GM18861 (cell line): ENCODE results near the gene FBXW7.

Experiments
- ATAC-seq: cut with Tn5 transposase; IDR thresholded peaks from one replicate; pipeline ENCODE4 v1.9.1; 2021; ENCODE audit not compliant: unreplicated experiment

FBXW7 gene

GRCh38 chr4:152431291-152431690 is 104.6 kb downstream of the FBXW7 start:
- ATAC-seq, result no peak

GRCh38 chr4:152430507-152430906 is 105.4 kb downstream of the FBXW7 start:
- no peak for ATAC-seq

GRCh38 chr4:152427981-152428380 is 107.9 kb downstream of the FBXW7 start:
- ATAC-seq, result no peak

- no peak for ATAC-seq
These were observed 110.9 kb downstream of the FBXW7 start for GRCh38 chr4:152424977-152425376.

- ATAC-seq, result no peak
These were observed 111.5 kb downstream of the FBXW7 start for GRCh38 chr4:152424396-152424795.

GRCh38 chr4:152422817-152423320 is 113.0 kb downstream of the FBXW7 start:
- no peak for ATAC-seq

- no peak for ATAC-seq
These were observed 114.3 kb downstream of the FBXW7 start for GRCh38 chr4:152421576-152421975.

GRCh38 chr4:152419809-152420208 is 116.1 kb downstream of the FBXW7 start:
- no peak for ATAC-seq

GRCh38 chr4:152417673-152418072 is 118.2 kb downstream of the FBXW7 start:
- no peak for ATAC-seq

- ATAC-seq, result no peak
These were observed 119.9 kb downstream of the FBXW7 start for GRCh38 chr4:152415980-152416379.

- ATAC-seq, result peak; percentile 65
These were observed 127.2 kb downstream of the FBXW7 start for GRCh38 chr4:152408514-152409327.

- ATAC-seq, result no peak
These were observed 134.5 kb downstream of the FBXW7 start for GRCh38 chr4:152401424-152401823.

- ATAC-seq, result peak; percentile 69
These were observed 136.6 kb downstream of the FBXW7 start for GRCh38 chr4:152399246-152399645.

GRCh38 chr4:152398060-152398459 is 137.8 kb downstream of the FBXW7 start:
- no peak for ATAC-seq

- ATAC-seq, result no peak
These were observed 141.1 kb downstream of the FBXW7 start for GRCh38 chr4:152394791-152395190.

GRCh38 chr4:152392079-152392478 is 143.8 kb downstream of the FBXW7 start:
- no peak for ATAC-seq

- no peak for ATAC-seq
These were observed 145.7 kb downstream of the FBXW7 start for GRCh38 chr4:152390216-152390615.

- ATAC-seq, result no peak
These were observed 146.5 kb downstream of the FBXW7 start for GRCh38 chr4:152389359-152389758.

- ATAC-seq, result no peak
These were observed 150.3 kb downstream of the FBXW7 start for GRCh38 chr4:152385551-152385950.

- peak; percentile 59 for ATAC-seq
These were observed 153.7 kb downstream of the FBXW7 start for GRCh38 chr4:152382057-152382785.

GRCh38 chr4:152380919-152381318 is 155.0 kb downstream of the FBXW7 start:
- no peak for ATAC-seq

- ATAC-seq, result no peak
These were observed 155.7 kb downstream of the FBXW7 start for GRCh38 chr4:152380185-152380584.
